GM18502 (cell line): Measurements from ENCODE around the gene FAM50B.
A peak's percentile ranks its signal among the peaks of the same experiment; 100 is the strongest.

ENCODE experiments used
- ATAC-seq: cut with Tn5 transposase; IDR thresholded peaks from one replicate; pipeline ENCODE4 v1.9.1; 2021; ENCODE audit warnings: mild to moderate bottlenecking; ENCODE audit not compliant: unreplicated experiment, poor library complexity

FAM50B gene, protein sequence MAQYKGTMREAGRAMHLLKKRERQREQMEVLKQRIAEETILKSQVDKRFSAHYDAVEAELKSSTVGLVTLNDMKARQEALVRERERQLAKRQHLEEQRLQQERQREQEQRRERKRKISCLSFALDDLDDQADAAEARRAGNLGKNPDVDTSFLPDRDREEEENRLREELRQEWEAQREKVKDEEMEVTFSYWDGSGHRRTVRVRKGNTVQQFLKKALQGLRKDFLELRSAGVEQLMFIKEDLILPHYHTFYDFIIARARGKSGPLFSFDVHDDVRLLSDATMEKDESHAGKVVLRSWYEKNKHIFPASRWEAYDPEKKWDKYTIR

DNA sequence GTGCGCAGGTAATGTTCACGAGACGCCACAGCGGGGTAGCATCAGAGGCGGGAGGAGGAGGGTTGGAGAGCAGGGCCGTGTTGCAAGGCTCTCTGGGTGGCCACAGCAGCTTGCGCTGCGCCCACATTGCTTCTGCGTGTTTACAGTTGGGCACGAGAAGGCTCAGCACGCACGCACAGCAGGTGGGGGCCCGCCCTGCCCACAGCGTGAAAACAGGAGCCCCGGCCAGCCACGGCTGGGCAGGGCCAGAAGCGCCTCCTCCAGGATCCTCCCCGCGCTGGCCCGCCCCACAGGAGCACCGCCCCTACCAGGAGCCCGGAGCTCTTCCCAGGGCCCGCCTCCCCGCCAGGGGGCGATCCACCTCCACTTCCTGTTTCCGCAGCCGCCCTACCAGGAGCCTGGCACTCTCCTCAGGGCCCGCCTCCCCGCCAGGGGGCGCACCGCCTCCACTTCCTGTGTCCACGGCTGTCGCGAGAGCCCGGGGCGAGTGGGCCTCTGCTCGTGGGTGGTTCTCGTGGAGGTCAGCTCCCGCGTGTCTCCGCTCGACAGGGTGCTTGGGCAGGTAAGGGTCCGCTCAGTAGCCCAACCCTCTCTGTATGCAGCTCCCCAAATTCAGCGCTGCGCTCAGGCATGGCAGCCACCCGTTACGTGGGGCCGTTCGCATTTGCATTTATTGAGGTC, at the start of gene FAM50B:
FAM50B (plus strand) TSS at position 449 of the 681 bp plus-strand sequence. CDS start 439 bp downstream, outside the sequence.
- peak; percentile 90 for ATAC-seq

DNA sequence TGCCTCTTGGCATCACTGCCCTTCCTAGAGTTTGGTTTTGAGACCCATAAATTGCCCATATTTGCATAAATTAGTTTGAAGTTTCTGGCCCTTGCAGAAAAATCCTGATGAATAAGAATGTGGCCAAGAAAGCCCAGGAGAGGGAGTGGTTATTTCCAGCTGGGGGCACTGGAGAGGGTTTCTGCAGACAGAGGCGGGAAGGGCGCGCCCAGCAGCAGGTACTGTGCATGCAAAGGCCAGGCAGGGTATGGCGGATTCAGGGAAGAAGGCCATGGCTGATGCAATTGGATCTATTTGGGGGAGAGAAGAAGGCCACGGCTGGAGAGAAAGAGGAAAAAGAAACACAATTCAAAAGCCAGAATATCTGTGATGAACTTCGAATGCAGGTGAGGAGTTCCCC, 49.5 kb upstream of the FAM50B start:
- ATAC-seq, result no peak

DNA sequence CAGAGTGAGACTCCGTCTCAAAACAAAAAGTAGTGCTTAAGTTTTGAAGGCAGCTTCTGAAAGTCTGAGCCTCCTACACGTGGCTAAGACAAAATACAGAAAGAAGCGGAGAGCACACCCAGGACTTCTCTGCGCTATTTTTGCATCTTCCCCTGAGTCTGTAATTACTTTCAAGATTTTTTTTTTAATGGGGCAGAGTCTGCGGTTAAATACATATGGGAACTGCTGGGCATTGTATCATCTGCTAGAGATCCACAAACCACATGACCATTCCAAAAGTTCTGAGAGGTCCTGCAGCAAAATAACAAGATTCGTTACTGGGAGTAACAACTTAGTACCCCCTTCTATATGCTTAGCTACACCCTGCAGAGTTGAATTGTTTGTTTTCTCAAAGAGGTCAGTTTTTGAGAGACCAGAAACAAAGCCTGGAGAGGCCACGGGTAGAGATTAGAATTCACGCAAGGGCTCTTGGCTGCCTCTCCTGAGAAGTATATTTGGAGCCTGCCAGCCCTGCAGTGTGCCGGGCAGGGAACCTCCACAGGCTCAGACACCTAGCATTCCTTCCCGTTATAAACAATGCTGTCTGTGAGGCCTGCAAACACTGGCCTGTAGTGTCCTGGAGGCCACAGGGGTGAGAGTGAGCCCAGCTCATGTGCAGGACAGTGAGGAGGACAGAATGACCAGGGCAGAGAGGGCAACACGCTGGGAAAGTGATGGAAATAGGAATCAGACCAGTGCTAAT, 48.2 kb upstream of the FAM50B start:
- no peak for ATAC-seq

DNA sequence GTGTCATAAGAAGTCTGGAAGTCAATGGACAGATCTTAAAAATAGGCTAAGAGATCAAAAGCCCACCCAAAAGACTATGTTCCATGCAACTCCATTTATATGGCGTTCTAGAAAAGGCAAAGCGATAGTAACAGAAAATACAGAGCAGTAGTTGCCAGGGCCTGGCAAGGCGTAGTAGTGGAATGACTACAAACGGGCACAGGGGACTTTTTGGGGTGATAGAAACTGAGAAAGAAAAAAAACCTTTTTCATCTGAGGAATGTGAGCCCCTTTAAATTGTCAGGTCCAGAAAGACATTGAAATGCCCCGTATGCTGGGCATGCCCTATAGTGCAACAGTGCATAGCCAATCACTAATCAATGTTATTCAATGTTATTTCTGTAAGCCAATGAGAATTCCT, 47.2 kb upstream of the FAM50B start:
- ATAC-seq, result peak; percentile 59

DNA sequence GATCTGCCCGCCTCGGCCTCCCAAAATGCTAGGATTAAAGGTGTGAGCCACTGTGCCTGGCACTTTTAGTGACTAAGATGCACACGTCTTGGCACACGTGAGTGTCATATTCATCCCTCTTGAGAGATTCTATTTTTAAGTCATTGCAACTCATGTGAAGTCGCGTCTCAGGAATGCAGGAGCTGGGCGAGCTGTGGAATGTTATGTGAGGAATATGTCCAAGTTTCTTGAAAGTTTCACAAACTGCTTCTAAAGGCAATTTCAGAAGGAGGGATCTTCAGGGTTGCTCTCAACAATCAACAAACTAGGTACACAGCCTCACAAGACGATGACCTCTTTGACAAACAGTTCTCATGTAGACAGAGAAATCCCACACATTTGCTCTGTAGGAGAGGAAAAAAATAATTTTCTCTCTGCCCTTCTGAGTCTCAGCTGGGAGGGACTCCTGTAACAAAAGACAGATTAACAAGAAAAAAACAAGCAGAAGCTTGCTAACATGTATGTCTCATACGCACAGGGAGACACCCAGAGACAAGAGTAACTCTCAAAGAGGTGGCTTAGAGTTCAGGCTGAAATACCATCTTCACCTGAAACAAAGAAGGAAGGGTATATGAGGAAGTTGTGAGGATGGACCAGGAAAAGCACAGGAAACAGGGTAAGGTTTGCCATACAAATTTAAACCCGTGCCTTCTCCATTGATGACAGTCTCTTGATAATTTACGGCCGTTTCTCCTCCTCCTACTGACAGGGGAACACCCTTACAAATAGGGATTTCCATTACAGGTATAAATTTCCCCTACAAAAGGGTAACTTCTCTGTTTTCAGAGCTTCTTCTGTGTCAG, 45.3 kb upstream of the FAM50B start:
- peak; percentile 39 for ATAC-seq

DNA sequence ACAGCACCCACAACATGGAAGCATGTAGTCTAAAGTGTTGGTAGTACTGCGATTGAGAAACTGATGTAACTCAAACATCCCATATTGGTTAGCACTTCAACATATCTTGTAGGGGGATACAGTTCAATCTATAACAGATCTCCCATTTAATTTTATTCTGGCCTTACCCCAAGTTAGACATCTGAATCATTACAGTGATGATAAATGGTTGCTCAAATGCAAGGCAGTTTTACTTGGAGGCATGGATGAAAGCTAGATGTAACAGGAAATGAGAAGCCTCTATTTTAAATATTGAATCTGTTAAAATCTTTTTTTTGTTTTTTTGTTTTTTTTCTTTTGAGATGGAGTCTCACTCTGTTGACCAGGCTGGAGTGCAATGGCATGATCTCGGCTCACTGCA, 44.2 kb upstream of the FAM50B start:
- no peak for ATAC-seq

DNA sequence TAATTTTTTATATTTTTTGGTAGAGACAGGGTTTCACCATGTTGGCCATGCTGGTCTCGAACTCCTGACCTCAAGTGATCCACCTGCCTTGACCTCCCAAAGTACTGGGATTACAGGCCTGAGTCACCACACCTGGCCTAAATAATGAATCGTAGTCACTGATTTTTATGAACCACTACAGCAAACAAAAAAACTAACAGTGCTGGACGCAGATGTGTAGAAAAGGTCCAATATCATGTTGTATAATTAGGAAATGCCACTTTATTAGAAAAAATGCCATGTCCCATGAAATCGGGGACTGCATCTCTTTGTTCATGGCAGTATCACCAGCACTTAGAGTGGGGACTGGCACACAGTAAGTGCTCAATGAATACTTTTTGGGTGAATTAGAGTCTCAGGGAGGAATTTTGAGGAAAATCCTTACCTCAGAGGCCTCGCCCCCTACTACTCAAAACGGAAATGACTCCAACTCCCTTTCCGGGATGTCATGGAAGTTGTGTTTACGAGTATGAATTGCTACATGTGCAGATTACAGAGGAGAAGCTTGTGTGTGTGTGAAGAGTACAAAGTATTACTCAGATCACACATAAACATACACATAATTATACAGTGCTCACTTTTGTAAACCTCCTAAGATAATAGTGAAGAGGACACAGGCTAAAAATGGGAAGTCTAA, 43.6 kb upstream of the FAM50B start:
- no peak for ATAC-seq

DNA sequence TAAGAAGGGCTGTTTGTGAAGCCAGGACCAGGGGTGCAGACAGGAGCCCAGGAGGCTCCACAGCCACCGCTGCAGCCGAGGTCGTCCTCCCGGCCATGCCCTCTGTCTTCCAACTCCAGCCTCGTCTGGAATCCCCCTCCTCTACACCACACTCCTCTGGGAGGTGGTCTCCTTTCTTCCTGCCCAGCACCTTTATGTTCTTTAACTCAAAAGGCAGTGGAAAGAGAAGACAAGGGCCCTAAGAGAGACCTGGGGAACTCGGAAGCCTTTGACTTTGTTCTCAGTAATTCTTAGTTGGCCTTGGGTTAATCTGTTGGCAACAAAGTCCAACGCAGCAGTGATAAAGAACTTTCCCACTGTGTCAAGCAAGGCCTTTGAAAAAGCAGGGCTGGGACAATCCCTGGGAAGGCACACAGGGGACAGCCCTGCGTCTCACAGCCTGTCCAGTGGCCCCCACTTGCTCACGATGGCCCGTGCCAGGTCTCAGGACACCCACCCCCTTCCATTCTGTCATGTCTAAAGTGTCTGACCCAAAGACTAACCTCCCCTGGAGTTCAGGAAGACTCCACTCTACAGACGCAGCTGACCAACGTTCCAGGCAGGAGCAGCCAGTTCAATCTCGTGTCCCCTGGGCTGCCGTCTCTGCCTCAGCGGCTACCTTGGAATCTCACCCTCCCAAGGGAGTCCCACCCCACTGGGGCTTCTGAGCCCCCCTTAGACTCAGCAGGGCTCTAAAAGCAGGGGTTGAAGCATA, 42.8 kb upstream of the FAM50B start:
- no peak for ATAC-seq

DNA sequence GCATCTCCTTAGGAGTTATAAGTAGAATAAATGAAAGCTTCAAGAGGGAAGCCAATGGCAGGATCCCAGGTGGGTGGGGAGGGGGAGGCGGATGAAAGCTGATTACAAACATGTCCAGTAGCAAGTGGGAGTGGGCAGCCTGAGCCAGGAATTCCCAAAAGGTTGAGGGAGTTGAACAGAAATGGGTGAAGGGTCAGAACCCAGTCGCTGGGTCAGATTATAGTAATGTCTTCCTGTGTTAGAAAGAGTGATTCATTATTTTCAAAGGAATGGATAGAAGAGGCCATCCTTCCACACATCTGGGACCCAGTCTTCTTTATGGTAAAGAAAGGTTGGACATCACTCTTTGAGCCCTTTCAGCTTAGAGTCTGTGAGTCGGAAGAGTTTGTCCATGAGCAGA, 41.0 kb upstream of the FAM50B start:
- ATAC-seq, result no peak

DNA sequence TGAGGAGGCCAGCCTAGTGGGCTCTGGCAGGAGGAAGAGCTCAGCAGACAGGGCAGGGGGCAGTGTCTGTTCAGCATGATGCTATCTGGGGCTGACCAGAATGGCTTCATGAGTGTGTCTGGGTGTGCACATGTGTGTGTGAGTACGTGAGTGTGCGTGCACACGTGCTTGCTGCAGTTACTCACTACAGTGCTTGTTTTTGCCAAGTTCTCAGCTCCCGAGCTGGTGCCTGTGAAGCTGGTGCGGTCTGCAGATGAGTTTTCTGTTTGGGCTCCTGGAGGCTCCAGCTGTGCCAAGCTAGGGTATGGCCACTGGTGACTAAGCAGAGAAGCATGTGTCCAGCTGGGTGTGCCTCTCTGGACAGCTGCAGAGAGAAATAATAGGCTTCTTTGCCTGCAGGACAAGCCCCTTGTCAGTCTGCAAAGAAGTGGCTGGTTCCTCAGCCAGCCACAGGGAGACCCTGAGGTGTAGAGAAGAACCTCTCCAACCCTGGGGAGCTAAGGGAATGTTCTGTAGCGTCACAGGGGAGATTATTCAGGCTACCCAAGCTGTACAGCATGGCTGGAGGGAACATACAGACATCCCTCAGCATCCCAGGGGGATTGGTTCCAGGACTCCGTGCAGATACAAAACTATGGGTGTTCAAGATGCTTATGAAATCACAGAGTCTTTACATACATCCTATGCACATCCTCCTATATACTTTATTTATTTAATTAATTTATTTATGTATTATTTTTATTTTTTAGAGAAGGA, 40.2 kb upstream of the FAM50B start:
- ATAC-seq, result no peak

DNA sequence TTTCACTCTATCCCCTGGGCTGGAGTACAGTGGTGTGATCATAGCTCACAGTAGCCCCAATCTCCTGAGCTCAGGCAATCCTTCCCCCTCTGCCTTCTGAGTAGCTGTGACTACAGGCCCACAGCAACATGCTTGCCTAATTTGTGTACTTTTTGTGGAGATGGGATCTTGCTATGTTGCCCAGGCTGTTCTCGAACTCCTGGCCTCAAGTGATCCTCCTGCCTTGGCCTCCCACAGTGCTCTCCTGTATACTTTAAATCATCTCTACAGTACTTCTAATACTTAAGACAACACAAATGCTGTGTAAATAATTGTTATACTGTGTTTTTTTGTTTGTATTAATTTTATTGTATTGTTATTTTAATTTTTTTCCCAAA, 39.7 kb upstream of the FAM50B start:
- ATAC-seq, result no peak

DNA sequence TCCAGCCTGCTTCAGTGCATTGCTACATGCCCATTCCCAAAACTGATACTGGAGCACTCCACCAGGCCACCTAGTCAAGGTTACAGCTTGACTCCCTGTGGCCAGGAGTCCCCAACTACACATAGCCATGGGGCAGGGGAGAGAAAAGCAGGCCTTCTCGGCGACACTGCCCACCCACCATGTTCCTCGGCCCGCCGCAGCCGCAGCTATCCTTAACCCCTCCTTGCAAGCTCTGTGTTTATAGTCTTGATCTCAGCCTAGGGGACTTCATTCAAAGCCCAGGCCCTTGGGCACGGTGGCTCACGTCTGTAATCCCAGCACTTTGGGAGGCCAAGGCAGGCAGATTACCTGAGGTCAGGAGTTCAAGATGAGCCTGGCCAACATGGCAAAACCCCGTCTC, 39.2 kb upstream of the FAM50B start:
- no peak for ATAC-seq

DNA sequence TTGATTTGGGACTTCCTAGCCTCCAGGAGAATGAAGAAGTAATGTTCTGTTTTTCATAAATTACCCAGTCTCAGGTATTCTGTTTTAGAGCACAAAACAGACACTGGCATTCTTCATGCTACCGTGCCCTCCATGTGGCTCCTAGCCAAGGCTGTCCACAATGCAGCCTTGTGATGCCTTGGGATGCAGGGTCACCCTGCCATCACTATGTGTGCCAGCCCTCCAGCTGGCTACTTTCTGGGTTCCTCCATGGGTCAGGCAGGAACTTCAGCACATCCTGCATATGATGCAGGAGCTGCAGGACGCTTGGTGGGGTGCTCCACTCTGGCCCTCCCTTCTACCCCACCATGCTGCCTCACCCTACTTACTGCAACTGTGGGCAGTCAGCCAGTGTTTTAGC, 38.0 kb upstream of the FAM50B start:
- ATAC-seq, result no peak

DNA sequence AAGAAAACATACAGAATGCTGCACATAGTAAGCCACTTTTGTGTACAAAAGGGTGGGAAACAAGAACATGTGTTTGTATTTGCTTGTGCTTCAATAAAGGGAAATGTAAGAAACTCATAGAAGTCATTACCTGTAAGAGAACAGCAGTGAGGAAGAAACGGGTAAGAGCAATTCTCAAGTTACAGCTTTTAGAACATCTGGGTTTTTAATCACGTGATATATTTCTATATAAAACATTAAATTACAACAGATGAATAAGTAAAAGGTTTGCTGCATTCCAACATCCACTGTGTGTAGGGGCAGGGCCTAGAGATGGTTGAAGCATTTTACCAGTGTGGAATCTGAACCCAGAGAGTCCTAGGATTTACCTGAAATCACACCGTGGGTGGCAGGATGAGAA, 36.6 kb upstream of the FAM50B start:
- no peak for ATAC-seq

DNA sequence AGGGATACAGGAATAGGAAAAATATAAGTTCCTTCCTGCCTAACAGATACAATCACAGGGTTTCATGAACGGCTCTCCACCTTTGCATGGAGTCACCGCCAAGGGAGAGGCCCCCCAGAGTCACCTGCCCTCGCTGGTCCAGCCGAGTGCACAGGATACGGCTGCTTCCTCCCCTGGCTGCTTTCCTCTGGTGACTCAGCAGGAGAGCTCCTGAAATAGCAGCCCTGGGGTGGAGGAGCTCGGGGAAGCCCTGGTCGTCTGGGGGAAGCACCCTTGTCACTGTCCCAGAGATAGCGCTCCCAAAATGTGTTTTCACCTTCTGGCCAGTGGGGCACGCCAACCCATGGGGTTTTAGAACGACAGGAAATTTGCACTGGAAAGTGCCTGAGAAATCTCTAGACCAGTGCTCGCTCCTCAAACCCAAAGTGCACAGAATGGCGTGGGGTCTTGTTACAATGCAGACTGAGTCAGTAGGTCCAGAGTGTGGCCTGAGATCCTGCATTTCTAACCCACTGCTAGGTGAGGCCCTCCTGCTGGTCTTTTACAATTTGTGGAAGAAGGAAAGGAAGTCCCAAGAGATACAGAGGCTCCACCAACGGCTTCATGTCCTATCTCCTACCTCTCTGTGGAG, 35.9 kb upstream of the FAM50B start:
- peak; percentile 80 for ATAC-seq

DNA sequence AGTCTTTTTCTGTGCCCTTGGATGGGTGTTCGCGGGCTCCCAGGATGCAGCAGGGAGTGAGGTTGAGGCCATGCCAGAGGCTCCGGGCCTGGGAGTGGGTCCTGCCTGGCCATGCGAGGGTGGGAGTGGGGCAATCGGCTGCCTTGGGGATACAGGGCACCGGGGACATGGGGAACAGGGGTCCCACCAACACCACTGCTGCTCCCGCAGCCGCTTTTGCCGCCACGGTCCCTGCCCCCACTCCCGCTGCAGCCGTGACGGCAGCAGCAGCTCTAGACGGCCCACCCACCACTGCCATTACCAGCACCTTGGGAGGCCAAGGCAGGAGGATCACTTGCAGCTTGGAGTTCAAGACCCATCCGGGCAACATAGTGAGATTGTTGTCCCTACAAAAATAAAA, 35.3 kb upstream of the FAM50B start:
- ATAC-seq, result no peak

DNA sequence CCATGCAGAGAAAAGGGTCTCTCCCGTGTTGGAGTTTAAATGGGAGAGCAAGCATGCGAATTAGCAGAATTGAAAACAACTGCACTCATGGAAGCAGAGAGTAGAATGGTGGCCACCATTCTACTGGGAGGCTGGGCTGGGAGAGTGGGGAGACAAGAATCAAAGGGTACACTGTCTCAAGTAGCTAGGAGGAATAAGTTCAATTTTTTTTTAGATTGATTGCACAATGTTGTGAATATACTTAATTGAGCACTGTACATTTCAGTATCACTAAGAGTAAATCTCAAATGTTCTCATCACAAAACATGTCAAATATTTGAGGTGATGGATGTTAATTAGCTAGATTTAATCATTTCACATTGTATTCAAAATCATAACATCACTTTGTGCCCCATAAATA, 34.6 kb upstream of the FAM50B start:
- ATAC-seq, result no peak

DNA sequence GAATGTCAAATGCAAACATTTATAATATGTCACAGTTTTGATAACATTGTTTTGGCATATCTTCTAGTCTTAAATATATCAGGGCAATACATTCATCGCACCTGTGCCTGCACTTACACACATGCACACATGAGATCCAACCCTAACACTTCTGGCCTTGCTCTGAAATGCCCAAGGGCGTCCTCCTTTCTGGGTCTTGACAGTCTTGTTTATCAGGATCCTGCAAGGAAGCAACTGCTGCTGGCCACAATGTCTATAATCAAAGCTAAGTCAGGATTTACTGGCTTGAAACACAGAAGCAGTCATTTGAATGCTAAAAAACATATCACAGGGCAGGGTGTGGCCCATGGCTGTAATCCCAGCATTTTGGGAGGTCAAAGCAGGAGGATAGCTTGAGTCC, 32.9 kb upstream of the FAM50B start:
- ATAC-seq, result no peak
